ENCODE results near the gene SCN1B. TPM values are rescaled to one million over a fixed set of nuclear protein-coding genes. Genes with fewer than 3 reads are reported as not detected.

Gene SCN1B
- total and polyA plus RNA-seq, 2 of the 13 experiments (the other 11 are each of a cell fraction or from before 2014, with no cell fraction given) = 2.7 to 20.1 TPM

GRCh38 chr19:35066691-35067563, 36.7 kb downstream of the SCN1B start (continued):
- peak; percentile 70 for TF ChIP-seq NFYB (CRISPR knock-in tag; IDR thresholded peaks at IDR 0.05)
- 0 out of 2 replicates have a peak, but pooled peaks have one; percentile 45 for TF ChIP-seq ZNF614 (CRISPR knock-in tag; IDR thresholded peaks at IDR 0.05; ENCODE audit: borderline replicate concordance)
- TF ChIP-seq LCORL (IDR thresholded peaks at IDR 0.05) = no peak
- 0 out of 2 replicates have a peak, but pooled peaks have one; percentile 30 for TF ChIP-seq LCORL (CRISPR knock-in tag; IDR thresholded peaks at IDR 0.05)
- TF ChIP-seq ZNF567 (CRISPR knock-in tag; IDR thresholded peaks at IDR 0.05; ENCODE audit: borderline replicate concordance) = 0 out of 2 replicates have a peak, but pooled peaks have one; percentile 36
- TF ChIP-seq SOX6 (IDR thresholded peaks at IDR 0.05) = no peak
- TF ChIP-seq SOX6 (CRISPR knock-in tag; IDR thresholded peaks at IDR 0.05) = peak; percentile 47; the same call in 1 of the 2 replicates
- peak; percentile 48 for TF ChIP-seq SAP130 (CRISPR knock-in tag; IDR thresholded peaks at IDR 0.05; ENCODE audit: low read depth)
- TF ChIP-seq STAG1 (CRISPR knock-in tag; IDR thresholded peaks at IDR 0.05) = peak; percentile 93
- no peak for TF ChIP-seq ZNF746 (CRISPR knock-in tag; IDR thresholded peaks at IDR 0.05)
- TF ChIP-seq KDM5B (CRISPR knock-in tag; IDR thresholded peaks at IDR 0.05; ENCODE audit: borderline replicate concordance) = peak; percentile 46; the same call in 1 of the 2 replicates
- peak; percentile 16; the same call in 1 of the 2 replicates for TF ChIP-seq ZFP91 (CRISPR knock-in tag; IDR thresholded peaks at IDR 0.05; ENCODE audit: borderline replicate concordance)
- TF ChIP-seq SIN3B (IDR thresholded peaks at IDR 0.05; ENCODE audit: low read length) = peak; percentile 21; the same call in 1 of the 2 replicates
- TF ChIP-seq MXD3 (CRISPR knock-in tag; IDR thresholded peaks at IDR 0.05) = 0 out of 2 replicates have a peak, but pooled peaks have one; percentile 27
- peak; percentile 35 for TF ChIP-seq ZNF781 (CRISPR knock-in tag; IDR thresholded peaks at IDR 0.05; ENCODE audit: borderline replicate concordance, not compliant biosample characterization)
- TF ChIP-seq KAT8 (CRISPR knock-in tag; IDR thresholded peaks at IDR 0.05) = peak; percentile 37; the same call in 1 of the 2 replicates
- TF ChIP-seq ZNF652 (CRISPR knock-in tag; IDR thresholded peaks at IDR 0.05; ENCODE audit: borderline replicate concordance, low read depth) = 0 out of 2 replicates have a peak, but pooled peaks have one; percentile 41
- TF ChIP-seq DR1 (CRISPR knock-in tag; IDR thresholded peaks at IDR 0.05) = no peak
- no peak for TF ChIP-seq FLYWCH1 (CRISPR knock-in tag; IDR thresholded peaks at IDR 0.05)
- no peak for TF ChIP-seq CREB1 (IDR thresholded peaks at IDR 0.05)
- peak; percentile 76 for TF ChIP-seq CREB1 (CRISPR knock-in tag; IDR thresholded peaks at IDR 0.05)
- no peak for TF ChIP-seq GABPA (IDR thresholded peaks at IDR 0.05; ENCODE audit: low read depth, low read length)
- TF ChIP-seq GABPA (CRISPR knock-in tag; IDR thresholded peaks at IDR 0.05; ENCODE audit: low read depth) = peak; percentile 83
- TF ChIP-seq NFYC (CRISPR knock-in tag; IDR thresholded peaks at IDR 0.05) = peak; percentile 65
- peak; percentile 16; the same call in 1 of the 2 replicates for TF ChIP-seq SOX5 (CRISPR knock-in tag; IDR thresholded peaks at IDR 0.05; ENCODE audit: borderline replicate concordance)
- TF ChIP-seq SP4 (CRISPR knock-in tag; IDR thresholded peaks at IDR 0.05) = peak; percentile 33; the same call in 1 of the 2 replicates
- TF ChIP-seq ZNF280D (CRISPR knock-in tag; IDR thresholded peaks at IDR 0.05) = 0 out of 2 replicates have a peak, but pooled peaks have one; percentile 0
